Hepatocyte (in vitro differentiated cells): ENCODE measurements around the gene ETV3.

Source experiments
- EZH2 ChIP-seq: fragments of 200-600 bp; sonication (generic); IDR thresholded peaks from 2 replicates; pipeline ENCODE4 v1.6.1; 2016; ENCODE audit warnings: antibody characterized with exemption, mild to moderate bottlenecking, borderline replicate concordance
- TF ChIP-seq, protein P1 (sequence below): fragments of 200-600 bp; sonication (generic); IDR thresholded peaks from 2 replicates; pipeline ENCODE4 v1.5.1; 2016; ENCODE audit warnings: antibody characterized with exemption, mild to moderate bottlenecking; ENCODE audit not compliant: poor library complexity

DNA sequence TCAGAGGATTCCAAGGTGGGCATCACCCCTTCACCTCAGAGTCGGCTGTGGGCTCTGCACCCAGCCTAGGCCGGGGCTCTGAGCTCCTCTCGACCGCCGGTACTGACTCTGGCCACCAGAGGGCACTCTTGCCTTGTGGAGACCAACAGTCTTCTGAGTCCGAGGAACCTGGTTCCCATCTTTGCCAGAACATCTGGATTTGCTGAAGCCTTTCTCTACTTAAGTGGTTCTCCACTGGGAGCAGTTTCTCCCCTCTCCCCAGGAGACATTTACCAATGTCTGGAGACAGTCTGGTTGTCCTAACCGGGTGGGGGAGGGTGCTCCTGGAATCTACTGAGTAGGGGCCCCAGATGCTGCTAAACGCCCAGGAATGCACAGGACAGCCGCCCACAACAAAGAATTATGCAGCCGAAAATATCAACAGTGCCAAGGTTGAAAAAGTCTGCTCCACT, 48.0 kb downstream of the ETV3 start:
- TF ChIP-seq, protein P1, sequence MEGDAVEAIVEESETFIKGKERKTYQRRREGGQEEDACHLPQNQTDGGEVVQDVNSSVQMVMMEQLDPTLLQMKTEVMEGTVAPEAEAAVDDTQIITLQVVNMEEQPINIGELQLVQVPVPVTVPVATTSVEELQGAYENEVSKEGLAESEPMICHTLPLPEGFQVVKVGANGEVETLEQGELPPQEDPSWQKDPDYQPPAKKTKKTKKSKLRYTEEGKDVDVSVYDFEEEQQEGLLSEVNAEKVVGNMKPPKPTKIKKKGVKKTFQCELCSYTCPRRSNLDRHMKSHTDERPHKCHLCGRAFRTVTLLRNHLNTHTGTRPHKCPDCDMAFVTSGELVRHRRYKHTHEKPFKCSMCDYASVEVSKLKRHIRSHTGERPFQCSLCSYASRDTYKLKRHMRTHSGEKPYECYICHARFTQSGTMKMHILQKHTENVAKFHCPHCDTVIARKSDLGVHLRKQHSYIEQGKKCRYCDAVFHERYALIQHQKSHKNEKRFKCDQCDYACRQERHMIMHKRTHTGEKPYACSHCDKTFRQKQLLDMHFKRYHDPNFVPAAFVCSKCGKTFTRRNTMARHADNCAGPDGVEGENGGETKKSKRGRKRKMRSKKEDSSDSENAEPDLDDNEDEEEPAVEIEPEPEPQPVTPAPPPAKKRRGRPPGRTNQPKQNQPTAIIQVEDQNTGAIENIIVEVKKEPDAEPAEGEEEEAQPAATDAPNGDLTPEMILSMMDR: peak; percentile 95
- no peak for TF ChIP-seq EZH2
